PC-9 (cell line): ENCODE data around the gene KRTAP5-9.

Experiments used
- EZH2 ChIP-seq: fragments of 200-600 bp; sonication (generic); IDR thresholded peaks from 2 replicates; pipeline ENCODE4 v1.8.0; 2017; ENCODE audit warnings: antibody characterized with exemption, low read depth
- TF ChIP-seq, protein P1 (sequence below): fragments of 200-600 bp; sonication (generic); conservative IDR thresholded peaks from 2 replicates; pipeline ENCODE4 v1.6.1; 2017; ENCODE audit warnings: mixed run types, antibody characterized with exemption, mild to moderate bottlenecking, moderate library complexity

DNA sequence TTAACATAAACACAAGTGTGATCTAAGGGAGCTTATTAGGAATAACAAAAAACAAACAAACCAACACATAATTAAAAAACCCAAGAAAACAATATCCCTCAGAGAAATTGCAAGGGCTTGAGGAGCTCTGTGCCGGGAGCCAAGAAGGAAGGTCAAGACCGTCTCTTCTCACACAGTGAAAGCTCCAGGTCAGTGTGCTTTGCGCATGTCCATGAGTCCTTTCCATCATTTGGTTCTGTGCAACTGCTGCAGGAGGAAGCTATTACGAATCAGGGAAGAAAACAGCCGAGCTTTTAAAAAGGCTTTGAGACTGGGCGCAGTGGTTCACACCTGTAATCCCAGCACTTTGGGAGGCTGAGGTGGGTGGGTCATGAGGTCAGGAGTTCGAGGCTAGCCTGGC lies 5.8 kb upstream of the KRTAP5-9 start:
- TF ChIP-seq, protein P1, sequence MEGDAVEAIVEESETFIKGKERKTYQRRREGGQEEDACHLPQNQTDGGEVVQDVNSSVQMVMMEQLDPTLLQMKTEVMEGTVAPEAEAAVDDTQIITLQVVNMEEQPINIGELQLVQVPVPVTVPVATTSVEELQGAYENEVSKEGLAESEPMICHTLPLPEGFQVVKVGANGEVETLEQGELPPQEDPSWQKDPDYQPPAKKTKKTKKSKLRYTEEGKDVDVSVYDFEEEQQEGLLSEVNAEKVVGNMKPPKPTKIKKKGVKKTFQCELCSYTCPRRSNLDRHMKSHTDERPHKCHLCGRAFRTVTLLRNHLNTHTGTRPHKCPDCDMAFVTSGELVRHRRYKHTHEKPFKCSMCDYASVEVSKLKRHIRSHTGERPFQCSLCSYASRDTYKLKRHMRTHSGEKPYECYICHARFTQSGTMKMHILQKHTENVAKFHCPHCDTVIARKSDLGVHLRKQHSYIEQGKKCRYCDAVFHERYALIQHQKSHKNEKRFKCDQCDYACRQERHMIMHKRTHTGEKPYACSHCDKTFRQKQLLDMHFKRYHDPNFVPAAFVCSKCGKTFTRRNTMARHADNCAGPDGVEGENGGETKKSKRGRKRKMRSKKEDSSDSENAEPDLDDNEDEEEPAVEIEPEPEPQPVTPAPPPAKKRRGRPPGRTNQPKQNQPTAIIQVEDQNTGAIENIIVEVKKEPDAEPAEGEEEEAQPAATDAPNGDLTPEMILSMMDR, result no peak
- no peak for TF ChIP-seq EZH2
